Measurements from ENCODE around the gene AHI1.

Gene AHI1

DNA sequence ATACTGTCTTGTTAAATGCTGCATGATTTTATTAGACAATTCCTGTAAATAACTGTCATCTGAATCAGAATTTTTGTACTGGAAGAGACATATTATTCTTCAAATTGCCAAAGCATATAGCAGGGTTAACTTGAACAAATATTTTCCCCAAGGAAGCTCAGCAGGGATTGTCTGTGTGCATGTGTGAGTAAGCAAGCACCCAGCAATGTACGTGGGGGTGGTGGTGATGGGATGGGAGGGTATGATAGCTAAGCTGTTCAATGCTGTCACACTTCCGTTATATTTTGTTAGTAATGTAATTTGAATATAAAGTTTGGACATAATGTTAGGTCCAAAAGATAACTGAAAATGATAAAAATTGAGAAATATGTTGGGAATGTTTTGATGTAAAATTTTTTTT is 198.3 kb downstream of the AHI1 start:
- TF ChIP-seq ZNF600 (tag by site-specific recombination; IDR thresholded peaks at IDR 0.05) (no peak), ZNF426 (tag by site-specific recombination; IDR thresholded peaks at IDR 0.05) (no peak), ZNF132 (tag by site-specific recombination; IDR thresholded peaks at IDR 0.05; ENCODE audit: borderline replicate concordance) (no peak)
- TF ChIP-seq, protein P1, sequence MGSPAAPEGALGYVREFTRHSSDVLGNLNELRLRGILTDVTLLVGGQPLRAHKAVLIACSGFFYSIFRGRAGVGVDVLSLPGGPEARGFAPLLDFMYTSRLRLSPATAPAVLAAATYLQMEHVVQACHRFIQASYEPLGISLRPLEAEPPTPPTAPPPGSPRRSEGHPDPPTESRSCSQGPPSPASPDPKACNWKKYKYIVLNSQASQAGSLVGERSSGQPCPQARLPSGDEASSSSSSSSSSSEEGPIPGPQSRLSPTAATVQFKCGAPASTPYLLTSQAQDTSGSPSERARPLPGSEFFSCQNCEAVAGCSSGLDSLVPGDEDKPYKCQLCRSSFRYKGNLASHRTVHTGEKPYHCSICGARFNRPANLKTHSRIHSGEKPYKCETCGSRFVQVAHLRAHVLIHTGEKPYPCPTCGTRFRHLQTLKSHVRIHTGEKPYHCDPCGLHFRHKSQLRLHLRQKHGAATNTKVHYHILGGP (tag by site-specific recombination; IDR thresholded peaks at IDR 0.05), result no peak
- H3K4me1 ChIP-seq (ENCODE audit: control insufficient read depth, insufficient read depth, low read length), result no peaks in the 10 kb centered on the region
- no peak overlapping the region for H3K27ac ChIP-seq (ENCODE audit: extremely low read depth, low read depth, low read length)
- CTCF ChIA-PET, result interaction anchor here (0.6 to 0.7 kb wide), 3 partner anchors 9 to 196 kb away, joined by 3 read pairs; no protein-coding TSS in a partner anchor
- POLR2A ChIA-PET, result no interaction called here
- no peak overlapping the region for H3K4me3 ChIP-seq (ENCODE audit: low read depth, low read length)
- no peaks in the 10 kb centered on the region for H3K9me3 ChIP-seq (ENCODE audit: control insufficient read depth, insufficient read depth, low read depth, low read length)
- H3K36me3 ChIP-seq (ENCODE audit: control insufficient read depth in 2 of 2, insufficient read depth in 1 of 2, low read length in 2 of 2), result peaks cover 0 to 3% of the 10 kb centered on the region in 2 experiments; a peak in 2 of 3 replicates

DNA sequence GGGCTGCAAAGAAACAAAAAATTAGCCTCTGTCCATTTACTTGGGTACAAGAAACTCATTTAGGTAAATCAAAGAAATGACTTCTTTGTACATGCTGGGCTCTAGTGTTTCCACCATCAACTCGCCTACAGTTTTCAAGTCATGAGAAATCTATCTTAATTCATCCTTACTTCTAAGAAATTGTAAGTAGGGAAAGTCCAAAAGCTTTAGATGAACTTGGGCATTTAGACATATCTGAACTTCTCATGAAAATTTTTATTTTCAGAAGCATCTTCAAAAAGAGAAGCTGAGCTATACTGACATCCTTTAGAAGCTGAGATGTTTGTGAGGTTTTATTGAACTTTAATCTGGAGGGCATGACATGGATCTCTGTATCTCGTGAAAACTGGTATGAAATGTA is 199.1 kb downstream of the AHI1 start:
- H3K4me3 ChIP-seq (ENCODE audit: low read depth, low read length), result no peak overlapping the region
- H3K9me3 ChIP-seq (ENCODE audit: control insufficient read depth, insufficient read depth, low read depth, low read length), result no peaks in the 10 kb centered on the region
- POLR2A ChIA-PET, result no interaction called here
- TF ChIP-seq ZNF133 (tag by site-specific recombination; IDR thresholded peaks at IDR 0.05) (no peak), ZNF302 (tag by site-specific recombination; IDR thresholded peaks at IDR 0.05; ENCODE audit: low read depth) (no peak), ZNF514 (tag by site-specific recombination; IDR thresholded peaks at IDR 0.05) (no peak), YY1 (tag by site-specific recombination; IDR thresholded peaks at IDR 0.05) (no peak)
- peaks cover 0 to 3% of the 10 kb centered on the region in 2 experiments; a peak in 2 of 3 replicates for H3K36me3 ChIP-seq (ENCODE audit: control insufficient read depth in 2 of 2, insufficient read depth in 1 of 2, low read length in 2 of 2)
- H3K4me1 ChIP-seq (ENCODE audit: control insufficient read depth, insufficient read depth, low read length), result no peaks in the 10 kb centered on the region
- no peak overlapping the region for H3K27ac ChIP-seq (ENCODE audit: extremely low read depth, low read depth, low read length)
- CTCF ChIA-PET, result no interaction called here

DNA sequence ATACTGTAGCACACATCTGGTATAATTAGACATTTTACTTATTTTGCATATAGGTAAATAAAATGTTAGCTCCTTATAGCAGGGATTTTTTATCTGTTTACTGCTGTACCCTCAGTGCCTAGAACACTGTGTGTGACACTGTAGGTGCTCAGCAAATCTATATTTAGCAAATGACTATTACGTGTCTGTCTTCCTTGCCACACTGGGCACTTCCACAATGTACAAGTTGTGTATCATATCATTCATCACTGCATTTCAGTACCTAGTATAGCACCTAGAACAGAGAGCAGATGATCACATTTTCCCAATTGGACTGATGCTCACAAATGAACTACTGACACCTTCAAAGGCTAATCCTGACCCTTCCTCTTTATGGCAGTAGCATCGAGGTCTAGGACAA is 200.8 kb downstream of the AHI1 start:
- POLR2A ChIA-PET, result no interaction called here
- Histone ChIP-seq H3K27ac (ENCODE audit: extremely low read depth, low read depth, low read length) (no peak overlapping the region), H3K36me3 (ENCODE audit: control insufficient read depth in 2 of 2, insufficient read depth in 1 of 2, low read length in 2 of 2) (no peaks in the 10 kb centered on the region; a peak in 1 of 3 replicates), H3K9me3 (ENCODE audit: control insufficient read depth, insufficient read depth, low read depth, low read length) (no peaks in the 10 kb centered on the region), H3K4me1 (ENCODE audit: control insufficient read depth, insufficient read depth, low read length) (no peaks in the 10 kb centered on the region), H3K4me3 (ENCODE audit: low read depth, low read length) (no peak overlapping the region)
- CTCF ChIA-PET, result no interaction called here
- no peak for TF ChIP-seq ZNF16 (tag by site-specific recombination; IDR thresholded peaks at IDR 0.05; ENCODE audit: low read depth)
- TF ChIP-seq ZNF785 (tag by site-specific recombination; IDR thresholded peaks at IDR 0.05), result no peak

DNA sequence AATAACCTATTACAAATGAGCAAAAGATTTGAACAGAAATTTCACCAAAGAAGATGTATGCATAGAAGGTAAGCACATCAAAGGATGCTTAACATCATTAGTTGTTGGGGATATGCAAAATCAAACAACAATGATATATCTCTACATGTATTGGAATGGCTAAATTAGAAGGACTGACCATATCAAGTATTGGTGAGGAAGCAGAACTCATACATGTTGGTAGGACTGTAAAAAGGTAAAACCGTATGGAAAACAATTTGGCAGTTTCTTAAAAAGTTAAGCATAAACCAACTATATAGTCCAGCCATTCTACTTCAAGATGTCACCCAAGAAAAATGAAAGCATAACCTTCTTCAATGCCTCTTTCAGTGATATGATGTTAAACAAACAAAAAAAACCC is 202.5 kb downstream of the AHI1 start:
- peak; percentile 79; the same call in 1 of the 2 replicates for TF ChIP-seq ZNF184 (tag by site-specific recombination; IDR thresholded peaks at IDR 0.05)
- TF ChIP-seq, protein P2, sequence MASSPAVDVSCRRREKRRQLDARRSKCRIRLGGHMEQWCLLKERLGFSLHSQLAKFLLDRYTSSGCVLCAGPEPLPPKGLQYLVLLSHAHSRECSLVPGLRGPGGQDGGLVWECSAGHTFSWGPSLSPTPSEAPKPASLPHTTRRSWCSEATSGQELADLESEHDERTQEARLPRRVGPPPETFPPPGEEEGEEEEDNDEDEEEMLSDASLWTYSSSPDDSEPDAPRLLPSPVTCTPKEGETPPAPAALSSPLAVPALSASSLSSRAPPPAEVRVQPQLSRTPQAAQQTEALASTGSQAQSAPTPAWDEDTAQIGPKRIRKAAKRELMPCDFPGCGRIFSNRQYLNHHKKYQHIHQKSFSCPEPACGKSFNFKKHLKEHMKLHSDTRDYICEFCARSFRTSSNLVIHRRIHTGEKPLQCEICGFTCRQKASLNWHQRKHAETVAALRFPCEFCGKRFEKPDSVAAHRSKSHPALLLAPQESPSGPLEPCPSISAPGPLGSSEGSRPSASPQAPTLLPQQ (tag by site-specific recombination; IDR thresholded peaks at IDR 0.05), result no peak
- H3K36me3 ChIP-seq (ENCODE audit: control insufficient read depth in 2 of 2, insufficient read depth in 1 of 2, low read length in 2 of 2), result peaks cover 0 to 2% of the 10 kb centered on the region in 2 experiments; a peak in 2 of 3 replicates
- POLR2A ChIA-PET, result no interaction called here

More for the DNA sequence above, 202.5 kb downstream of the AHI1 start:
- no peaks in the 10 kb centered on the region for H3K4me1 ChIP-seq (ENCODE audit: control insufficient read depth, insufficient read depth, low read length)
- no peak overlapping the region for H3K27ac ChIP-seq (ENCODE audit: extremely low read depth, low read depth, low read length)
- CTCF ChIA-PET, result no interaction called here
- no peaks in the 10 kb centered on the region for H3K9me3 ChIP-seq (ENCODE audit: control insufficient read depth, insufficient read depth, low read depth, low read length)
- H3K4me3 ChIP-seq (ENCODE audit: low read depth, low read length), result no peak overlapping the region

Data from HEK293 (cell line).